GM23338 (cell line): ENCODE measurements around the gene ANKRD31.

Experiments used
- EZH2 ChIP-seq: fragments of 200-600 bp; sonication (generic); IDR thresholded peaks from one replicate; pipeline ENCODE4 v1.8.0; 2017; ENCODE audit warnings: antibody characterized with exemption, mild to moderate bottlenecking, low read depth; ENCODE audit not compliant: unreplicated experiment
- EZH2phosphoT487 ChIP-seq: fragments of 200-600 bp; sonication (generic); IDR thresholded peaks from one replicate; pipeline ENCODE4 v1.8.1; 2018; ENCODE audit warnings: antibody characterized with exemption; ENCODE audit not compliant: unreplicated experiment
- POLR2AphosphoS5 ChIP-seq: IDR thresholded peaks from 2 replicates; pipeline ENCODE4 v1.6.1; 2016; ENCODE audit warnings: antibody characterized with exemption, low read depth
- TF ChIP-seq, protein P1 (sequence below), 2 experiments: fragments of 200-600 bp in 1 of 2; sonication (generic) in 1 of 2; conservative IDR thresholded peaks; 2 replicates each; pipeline versions ENCODE4 v1.5.1 to v1.6.1; 2016 to 2017; ENCODE audit warnings: antibody characterized with exemption in 2 of 2, low read depth in 2 of 2, mild to moderate bottlenecking in 2 of 2, moderate library complexity in 1 of 2

DNA sequence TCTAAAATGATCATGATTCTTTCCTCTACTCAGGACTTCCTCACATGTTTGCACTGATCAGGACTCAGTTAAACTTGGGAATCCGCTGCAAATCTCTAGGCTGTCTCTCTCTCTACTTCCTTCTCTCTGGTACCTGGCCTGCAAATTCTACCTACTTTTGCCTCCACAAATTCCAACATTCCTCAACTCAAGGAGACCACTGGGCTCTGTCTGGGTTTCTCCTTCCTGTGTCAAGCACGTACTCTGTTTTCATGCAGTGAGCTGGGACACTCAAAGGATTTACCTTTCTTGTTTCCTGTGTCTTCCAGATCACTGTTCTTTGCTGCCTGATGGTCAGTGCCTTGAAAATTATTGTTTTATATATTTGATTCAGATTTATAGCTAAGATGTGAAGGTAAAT, 45.9 kb upstream of the ANKRD31 start:
- TF ChIP-seq POLR2AphosphoS5 = no peak
- TF ChIP-seq, protein P1, sequence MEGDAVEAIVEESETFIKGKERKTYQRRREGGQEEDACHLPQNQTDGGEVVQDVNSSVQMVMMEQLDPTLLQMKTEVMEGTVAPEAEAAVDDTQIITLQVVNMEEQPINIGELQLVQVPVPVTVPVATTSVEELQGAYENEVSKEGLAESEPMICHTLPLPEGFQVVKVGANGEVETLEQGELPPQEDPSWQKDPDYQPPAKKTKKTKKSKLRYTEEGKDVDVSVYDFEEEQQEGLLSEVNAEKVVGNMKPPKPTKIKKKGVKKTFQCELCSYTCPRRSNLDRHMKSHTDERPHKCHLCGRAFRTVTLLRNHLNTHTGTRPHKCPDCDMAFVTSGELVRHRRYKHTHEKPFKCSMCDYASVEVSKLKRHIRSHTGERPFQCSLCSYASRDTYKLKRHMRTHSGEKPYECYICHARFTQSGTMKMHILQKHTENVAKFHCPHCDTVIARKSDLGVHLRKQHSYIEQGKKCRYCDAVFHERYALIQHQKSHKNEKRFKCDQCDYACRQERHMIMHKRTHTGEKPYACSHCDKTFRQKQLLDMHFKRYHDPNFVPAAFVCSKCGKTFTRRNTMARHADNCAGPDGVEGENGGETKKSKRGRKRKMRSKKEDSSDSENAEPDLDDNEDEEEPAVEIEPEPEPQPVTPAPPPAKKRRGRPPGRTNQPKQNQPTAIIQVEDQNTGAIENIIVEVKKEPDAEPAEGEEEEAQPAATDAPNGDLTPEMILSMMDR (conservative IDR thresholded peaks at IDR 0.05; ENCODE audit: low read depth in 2 of 2) = no peak
- TF ChIP-seq EZH2phosphoT487 = no peak
- no peak for TF ChIP-seq EZH2
